ENCODE data around the gene KRTAP10-3.

Gene KRTAP10-3

GRCh38 chr21:44512496-44513388, 45.9 kb downstream of the KRTAP10-3 start:
- no peaks in the 10 kb centered on the region for H3K36me3 Mint-ChIP-seq
- no peak overlapping the region for H3K27ac Mint-ChIP-seq
- no peaks in the 10 kb centered on the region for H3K9me3 Mint-ChIP-seq
- no peak overlapping the region for H3K4me3 Mint-ChIP-seq
- H3K4me1 Mint-ChIP-seq, result no peaks in the 10 kb centered on the region
- no peaks in the 10 kb centered on the region for H3K27me3 Mint-ChIP-seq

- no peak overlapping the region for H3K4me3 Mint-ChIP-seq
- no peak overlapping the region for H3K27ac Mint-ChIP-seq
- H3K4me1 Mint-ChIP-seq, result no peaks in the 10 kb centered on the region
Measured at GRCh38 chr21:44511938-44512275, 46.7 kb downstream of the KRTAP10-3 start.

GRCh38 chr21:44511219-44511937, 47.2 kb downstream of the KRTAP10-3 start:
- no peaks in the 10 kb centered on the region for H3K4me1 Mint-ChIP-seq
- no peaks in the 10 kb centered on the region for H3K9me3 Mint-ChIP-seq
- no peaks in the 10 kb centered on the region for H3K27me3 Mint-ChIP-seq
- no peak overlapping the region for H3K27ac Mint-ChIP-seq
- H3K4me3 Mint-ChIP-seq, result peak overlapping the region; percentile 54
- H3K36me3 Mint-ChIP-seq, result no peaks in the 10 kb centered on the region

More at GRCh38 chr21:44511938-44512275, 46.7 kb downstream of the KRTAP10-3 start:
- Mint-ChIP-seq H3K9me3 (no peaks in the 10 kb centered on the region), H3K36me3 (no peaks in the 10 kb centered on the region), H3K27me3 (no peaks in the 10 kb centered on the region)

GRCh38 chr21:44510508-44511218, 47.9 kb downstream of the KRTAP10-3 start:
- H3K9me3 Mint-ChIP-seq, result no peaks in the 10 kb centered on the region
- H3K27ac Mint-ChIP-seq, result no peak overlapping the region
- no peaks in the 10 kb centered on the region for H3K27me3 Mint-ChIP-seq
- peak overlapping the region; percentile 54 for H3K4me3 Mint-ChIP-seq
- H3K36me3 Mint-ChIP-seq, result no peaks in the 10 kb centered on the region
- no peaks in the 10 kb centered on the region for H3K4me1 Mint-ChIP-seq

GRCh38 chr21:44510109-44510507, 48.5 kb downstream of the KRTAP10-3 start:
- Mint-ChIP-seq H3K4me3 (no peak overlapping the region), H3K27me3 (no peaks in the 10 kb centered on the region), H3K27ac (no peak overlapping the region), H3K4me1 (no peaks in the 10 kb centered on the region), H3K36me3 (no peaks in the 10 kb centered on the region), H3K9me3 (no peaks in the 10 kb centered on the region)

- H3K27ac Mint-ChIP-seq, result no peak overlapping the region
- no peak overlapping the region for H3K4me3 Mint-ChIP-seq
- no peaks in the 10 kb centered on the region for H3K27me3 Mint-ChIP-seq
- H3K4me1 Mint-ChIP-seq, result no peaks in the 10 kb centered on the region
- no peaks in the 10 kb centered on the region for H3K36me3 Mint-ChIP-seq
- H3K9me3 Mint-ChIP-seq, result no peaks in the 10 kb centered on the region
Measured at GRCh38 chr21:44509539-44509938, 49.1 kb downstream of the KRTAP10-3 start.

- no peaks in the 10 kb centered on the region for H3K27me3 Mint-ChIP-seq
- H3K4me3 Mint-ChIP-seq, result no peak overlapping the region
- H3K4me1 Mint-ChIP-seq, result no peaks in the 10 kb centered on the region
- H3K36me3 Mint-ChIP-seq, result no peaks in the 10 kb centered on the region
- H3K27ac Mint-ChIP-seq, result no peak overlapping the region
- H3K9me3 Mint-ChIP-seq, result no peaks in the 10 kb centered on the region
Measured at GRCh38 chr21:44508711-44509445, 49.7 kb downstream of the KRTAP10-3 start.

- Mint-ChIP-seq H3K27ac (no peak overlapping the region), H3K4me3 (no peak overlapping the region), H3K9me3 (no peaks in the 10 kb centered on the region), H3K4me1 (no peaks in the 10 kb centered on the region), H3K27me3 (no peaks in the 10 kb centered on the region), H3K36me3 (no peaks in the 10 kb centered on the region)
Measured at GRCh38 chr21:44508426-44508710, 50.2 kb downstream of the KRTAP10-3 start.
